22Rv1 (cell line): ENCODE measurements around the gene HNF1B.

Experiments
- H3K27ac ChIP-seq: fragments of 450-650 bp; 2 replicates; pipeline ENCODE4 v1.5.1; 2017
- CTCF ChIP-seq: fragments of 450-650 bp; IDR thresholded peaks from 2 replicates; pipeline ENCODE4 v1.5.1; 2017; ENCODE audit warnings: mild to moderate bottlenecking
- ZFX ChIP-seq: fragments of 450-650 bp; IDR thresholded peaks from 2 replicates; pipeline ENCODE4 v1.6.1; 2017; ENCODE audit warnings: antibody characterized with exemption, borderline replicate concordance

The HNF1B gene

GRCh38 chr17:37713028-37713431 lies 31.8 kb downstream of the HNF1B start:
- TF ChIP-seq ZFX (no peak), CTCF (no peak)
- no peak overlapping the region for H3K27ac ChIP-seq

GRCh38 chr17:37711113-37711512 lies 33.7 kb downstream of the HNF1B start:
- TF ChIP-seq CTCF (no peak), ZFX (no peak)
- no peak overlapping the region for H3K27ac ChIP-seq

GRCh38 chr17:37710344-37710886 lies 34.4 kb downstream of the HNF1B start:
- no peak for TF ChIP-seq ZFX
- TF ChIP-seq CTCF, result no peak
- H3K27ac ChIP-seq, result no peak overlapping the region

- no peak overlapping the region for H3K27ac ChIP-seq
- no peak for TF ChIP-seq ZFX
- no peak for TF ChIP-seq CTCF
Measured at GRCh38 chr17:37708616-37709212, 36.1 kb downstream of the HNF1B start.

GRCh38 chr17:37708008-37708615 lies 36.7 kb downstream of the HNF1B start:
- no peak overlapping the region for H3K27ac ChIP-seq
- TF ChIP-seq ZFX (no peak), CTCF (no peak)

- TF ChIP-seq ZFX (no peak), CTCF (no peak)
- no peak overlapping the region for H3K27ac ChIP-seq
Measured at GRCh38 chr17:37706446-37706845, 38.4 kb downstream of the HNF1B start.

- TF ChIP-seq CTCF (no peak), ZFX (no peak)
Measured at GRCh38 chr17:37702598-37702997, 42.3 kb downstream of the HNF1B start.

More at GRCh38 chr17:37702598-37702997, 42.3 kb downstream of the HNF1B start:
- no peak overlapping the region for H3K27ac ChIP-seq
